H1 (cell line): ENCODE results near the gene NKAIN1. TPM values are rescaled to one million over a fixed set of nuclear protein-coding genes. Genes with fewer than 3 reads are reported as not detected.

Experiments used
- HDAC2 ChIP-seq, 2 experiments: fragments of 300-600 bp in 1 of 2; sonication (generic) in 1 of 2; IDR thresholded peaks; 2 replicates each; pipeline ENCODE4 v1.6.1; 2011 to 2012; ENCODE audit warnings: low read depth in 2 of 2, low read length in 2 of 2, mild to moderate bottlenecking in 2 of 2, moderate library complexity in 2 of 2, borderline replicate concordance in 1 of 2, inconsistent platforms in 1 of 2
- polyA plus RNA-seq, 7 experiments: library from polyadenylated mRNA; depleted of rRNA in 3 of 7; stranded (reverse) in 5 of 7; unstranded in 2 of 7; fragments of >200 nt in 5 of 7; fragments of 200-250 nt in 2 of 7; gene quantifications; 1 replicate in 5 of 7; 2 replicates in 1 of 7; 4 replicates in 1 of 7; pipeline versions ENCODE4 v1.2.1 to v1.2.3, GENCODE V29; 2011 to 2013; ENCODE audit warnings: missing spikeins in 2 of 7, mixed read lengths in 2 of 7
- total RNA-seq: library from RNA; stranded (reverse); fragmentation: NEBNext Ultra II Directional; extraction: Animal tissue kit (Norgen Biotek cat#: 25700); gene quantifications from 2 replicates; pipeline ENCODE4 v1.2.1, GENCODE V29; 2021

Gene NKAIN1
- total and polyA plus RNA-seq, 2 of the 8 experiments (the other 6 are each of a cell fraction or from before 2014, with no cell fraction given) = 59.3 to 66.9 TPM

DNA sequence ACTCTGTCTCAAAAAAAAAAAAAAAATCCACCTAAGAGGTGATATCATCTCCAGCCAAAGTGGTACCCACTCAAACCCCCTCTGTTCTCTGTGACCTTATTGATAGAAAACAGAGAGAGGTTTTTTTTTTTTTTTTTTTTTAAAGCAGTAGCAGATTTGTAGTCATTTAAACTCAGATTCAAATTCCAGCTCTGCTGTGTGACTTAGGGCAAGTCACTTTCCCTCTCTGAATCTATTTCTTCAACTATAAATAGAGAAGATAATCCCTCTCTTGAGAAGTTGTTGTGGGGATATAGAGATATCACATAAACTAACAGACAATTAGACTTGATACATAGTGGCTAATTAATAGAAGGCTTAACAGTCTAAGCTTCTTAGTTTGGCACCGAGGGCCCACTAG is 48.4 kb downstream of the NKAIN1 start (continued):
- no peak for TF ChIP-seq HDAC2 (IDR thresholded peaks at IDR 0.05; ENCODE audit: borderline replicate concordance in 1 of 2, low read depth in 2 of 2, low read length in 2 of 2)
